ENCODE measurements around the gene OFD1. TPM values are rescaled to one million over a fixed set of nuclear protein-coding genes. Genes with fewer than 3 reads are reported as not detected.
A peak's percentile ranks its signal among the peaks of the same experiment; 100 is the strongest.

OFD1 gene
- total and polyA plus RNA-seq, 4 experiments from 2014 or later: 22.0 to 135 (median 86.9) TPM

DNA sequence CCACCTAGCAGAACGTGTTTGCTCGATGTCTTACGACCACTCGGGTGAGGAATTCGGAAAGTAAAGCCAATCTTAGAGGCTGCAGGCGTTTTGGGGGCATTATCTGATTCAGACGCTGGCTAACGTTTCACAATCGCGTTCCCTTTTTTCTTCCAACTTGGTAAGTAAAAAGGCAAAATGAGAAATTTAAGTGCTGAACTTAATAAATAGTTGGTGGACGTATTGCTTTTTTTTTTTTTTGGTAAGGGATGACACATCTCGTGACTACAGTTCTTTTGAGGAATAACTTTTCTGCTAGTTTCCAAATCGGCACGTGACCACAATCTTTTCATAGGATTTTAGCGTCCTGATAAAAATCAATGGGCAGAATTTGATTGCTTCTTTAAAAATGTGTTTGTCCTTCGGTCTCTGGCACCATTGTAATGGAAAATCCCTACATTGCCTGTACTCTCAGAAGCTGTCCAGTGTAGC lies 44.8 kb upstream of the OFD1 start:
- ChIA-PET CTCF (ENCODE audit: partially characterized antibody) (interaction anchor here (0.7 to 2.3 kb wide), 3 partner anchors 20 to 27 kb away, joined by 3 to 6 read pairs (median 5); no protein-coding TSS in a partner anchor), POLR2A (ENCODE audit: partially characterized antibody) (interaction anchor here (1.3 to 2.9 kb wide), 6 partner anchors 26 to 62 kb away, joined by 3 to 42 read pairs (median 14); partner anchors contain the start of genes OFD1, TCEANC and TRAPPC2)
- H3K9me3 Mint-ChIP-seq: no peaks in the 10 kb centered on the region
- Histone ChIP-seq H3K4me1 (ENCODE audit: insufficient read depth, low read length) (peaks cover 55% of the 10 kb centered on the region), H3K27ac (ENCODE audit: low read depth, low read length) (peak overlapping the region; percentile 87), H3K4me3 (ENCODE audit: low read length in 2 of 2) (peak overlapping the region; percentile 52), H3K36me3 (ENCODE audit: insufficient read depth, low read length) (no peaks in the 10 kb centered on the region), H3K27me3 (ENCODE audit: insufficient read depth, low read length) (no peaks in the 10 kb centered on the region), H3K9me3 (ENCODE audit: control insufficient read depth in 1 of 2, low read length in 2 of 2) (no peaks in the 10 kb centered on the region)
- intact Hi-C loops (cut with micrococcal nuclease): loop anchor here (1.0 to 2.0 kb wide), 3 partner anchors 31 to 45 kb away; partner anchors contain the start of genes OFD1, TCEANC and TRAPPC2
- H3K27me3 Mint-ChIP-seq: no peaks in the 10 kb centered on the region
- peak overlapping the region; percentile 89 to 96 (median 93) for H3K4me3 Mint-ChIP-seq
- H3K36me3 Mint-ChIP-seq: peaks cover 0 to 14% of the 10 kb centered on the region in 2 donors
- H3K4me1 Mint-ChIP-seq: peaks cover 32 to 82% (median 56%) of the 10 kb centered on the region in 4 donors
- H3K27ac Mint-ChIP-seq: peak overlapping the region; percentile 79 to 96 (median 94)
- no peak for DNase-seq

DNA sequence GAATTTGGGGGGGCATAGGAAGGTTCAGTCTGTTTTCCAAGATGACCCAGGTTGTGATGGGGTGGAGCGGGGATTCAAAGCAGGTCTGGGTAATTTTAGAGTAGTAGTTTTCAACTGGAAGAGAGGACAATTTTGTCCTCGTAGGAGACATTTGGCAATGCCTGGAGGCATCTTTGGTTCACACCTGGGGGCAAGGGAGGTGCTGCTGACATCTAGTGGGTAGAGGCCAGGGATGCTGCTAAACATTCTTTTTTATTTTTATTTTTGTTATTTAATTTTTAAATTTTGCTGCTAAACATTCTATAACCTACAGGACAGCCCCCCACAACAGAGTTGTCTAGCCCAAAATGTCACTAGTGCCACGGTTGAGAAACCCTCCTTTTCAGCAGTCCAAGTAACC lies 43.7 kb upstream of the OFD1 start:
- H3K27ac ChIP-seq (ENCODE audit: low read depth, low read length): peak overlapping the region; percentile 87
- no peaks in the 10 kb centered on the region for H3K9me3 Mint-ChIP-seq
- peaks cover 65% of the 10 kb centered on the region for H3K4me1 ChIP-seq (ENCODE audit: insufficient read depth, low read length)
- no peaks in the 10 kb centered on the region for H3K9me3 ChIP-seq (ENCODE audit: control insufficient read depth in 1 of 2, low read length in 2 of 2)
- peaks cover 0 to 21% of the 10 kb centered on the region in 2 donors for H3K36me3 Mint-ChIP-seq
- ChIA-PET CTCF (ENCODE audit: partially characterized antibody) (interaction anchor here (1.3 to 2.3 kb wide), 2 partner anchors 28 to 44 kb away, joined by 6 read pairs; partner anchors contain the start of genes OFD1 and TRAPPC2), POLR2A (ENCODE audit: partially characterized antibody) (interaction anchor here (1.6 kb wide), 1 partner anchor 44 kb away, joined by 7 read pairs; the partner anchor contains the start of genes OFD1 and TRAPPC2)
- peak overlapping the region in 1 of 2 donors; percentile 52 for H3K4me3 ChIP-seq (ENCODE audit: low read length in 2 of 2)
- H3K36me3 ChIP-seq (ENCODE audit: insufficient read depth, low read length): no peaks in the 10 kb centered on the region
- peak overlapping the region; percentile 67 to 96 (median 93) for H3K4me3 Mint-ChIP-seq
- H3K27me3 ChIP-seq (ENCODE audit: insufficient read depth, low read length): no peaks in the 10 kb centered on the region
- H3K27me3 Mint-ChIP-seq: no peaks in the 10 kb centered on the region
- peaks cover 41 to 82% (median 59%) of the 10 kb centered on the region in 4 donors for H3K4me1 Mint-ChIP-seq
- DNase-seq: peak in 2 of 5 donors; percentile 18 to 23
- intact Hi-C loops (cut with micrococcal nuclease): loop anchor here (2.0 kb wide), 1 partner anchor 32 kb away; no protein-coding TSS in a partner anchor
- peak overlapping the region; percentile 79 to 96 (median 93) for H3K27ac Mint-ChIP-seq

DNA sequence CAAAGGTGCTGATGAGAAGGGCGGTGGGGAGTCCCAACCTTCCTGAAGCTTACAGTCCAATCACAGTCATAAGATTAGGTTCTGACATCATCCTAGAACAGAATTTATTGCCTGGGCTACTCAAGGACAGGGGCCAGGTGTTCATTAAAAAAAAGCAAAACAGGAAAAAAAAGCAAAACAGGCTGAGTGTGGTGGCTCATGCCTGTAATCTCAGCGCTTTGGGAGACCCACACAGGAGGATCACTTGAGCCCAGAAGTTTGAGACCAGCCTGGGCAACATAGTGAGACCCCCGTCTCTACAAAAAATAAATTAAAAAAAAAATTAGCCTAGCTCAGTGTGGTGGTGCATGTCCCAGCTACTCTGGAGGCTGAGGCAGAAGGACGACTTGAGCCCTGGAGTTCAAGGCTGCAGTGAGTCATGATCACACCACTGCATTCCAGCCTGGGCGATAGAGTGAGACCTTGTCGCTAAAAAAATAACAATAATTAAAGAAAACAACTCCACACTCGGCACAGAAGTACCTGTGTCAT lies 42.6 kb upstream of the OFD1 start:
- no peaks in the 10 kb centered on the region for H3K27me3 ChIP-seq (ENCODE audit: insufficient read depth, low read length)
- Mint-ChIP-seq H3K36me3 (peaks cover 0 to 23% of the 10 kb centered on the region in 2 donors), H3K9me3 (no peaks in the 10 kb centered on the region), H3K4me3 (peak overlapping the region in 5 of 8 donors; percentile 26 to 57 (median 54)), H3K27ac (peak overlapping the region in 6 of 7 donors; percentile 52 to 94 (median 78)), H3K27me3 (no peaks in the 10 kb centered on the region), H3K4me1 (peaks cover 45 to 89% (median 64%) of the 10 kb centered on the region in 4 donors)
- no peak overlapping the region for H3K4me3 ChIP-seq (ENCODE audit: low read length in 2 of 2)
- ChIA-PET CTCF (ENCODE audit: partially characterized antibody) (interaction anchor here (0.9 to 2.3 kb wide), 2 partner anchors 25 to 29 kb away, joined by 3 to 6 read pairs; no protein-coding TSS in a partner anchor), POLR2A (ENCODE audit: partially characterized antibody) (interaction anchor here (1.6 to 1.7 kb wide), 2 partner anchors 42 to 43 kb away, joined by 6 to 7 read pairs; partner anchors contain the start of genes OFD1 and TRAPPC2)
- peaks cover 67% of the 10 kb centered on the region for H3K4me1 ChIP-seq (ENCODE audit: insufficient read depth, low read length)
- H3K36me3 ChIP-seq (ENCODE audit: insufficient read depth, low read length): no peaks in the 10 kb centered on the region
- H3K27ac ChIP-seq (ENCODE audit: low read depth, low read length): no peak overlapping the region
- DNase-seq: no peak
- H3K9me3 ChIP-seq (ENCODE audit: control insufficient read depth in 1 of 2, low read length in 2 of 2): no peaks in the 10 kb centered on the region
- intact Hi-C loops (cut with micrococcal nuclease): loop anchor here (2.0 kb wide), 1 partner anchor 33 kb away; no protein-coding TSS in a partner anchor

DNA sequence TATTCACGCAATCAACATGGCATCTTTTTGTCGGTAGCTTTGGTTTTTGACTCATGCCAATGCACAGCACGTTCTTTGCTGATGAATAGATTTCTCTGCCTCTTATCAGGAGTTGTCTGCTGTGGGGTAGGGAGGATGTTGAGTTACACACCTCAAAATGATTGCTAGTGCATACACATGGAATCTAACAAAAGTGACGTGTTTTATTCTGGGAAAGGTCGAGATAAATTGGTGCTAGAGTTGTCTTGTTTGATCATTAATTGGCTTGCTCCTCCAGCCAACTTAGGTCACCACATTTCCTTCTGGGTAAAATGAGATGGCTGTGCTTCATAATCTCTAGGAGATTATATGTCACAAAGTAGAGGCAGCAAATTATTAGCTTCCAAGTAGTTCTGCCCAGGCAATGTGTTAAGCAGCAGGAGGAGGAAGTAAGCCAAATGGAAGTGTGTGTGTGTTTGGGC lies 41.7 kb upstream of the OFD1 start:
- no peaks in the 10 kb centered on the region for H3K27me3 Mint-ChIP-seq
- H3K4me3 Mint-ChIP-seq: peak overlapping the region in 7 of 8 donors; percentile 2 to 57 (median 18)
- H3K36me3 Mint-ChIP-seq: peaks cover 0 to 23% of the 10 kb centered on the region in 2 donors
- DNase-seq: no peak
- peaks cover 49 to 90% (median 68%) of the 10 kb centered on the region in 4 donors for H3K4me1 Mint-ChIP-seq
- H3K27ac ChIP-seq (ENCODE audit: low read depth, low read length): no peak overlapping the region
- H3K27me3 ChIP-seq (ENCODE audit: insufficient read depth, low read length): no peaks in the 10 kb centered on the region
- ChIA-PET POLR2A (ENCODE audit: partially characterized antibody) (interaction anchor here (1.7 kb wide), 1 partner anchor 42 kb away, joined by 6 read pairs; the partner anchor contains the start of genes OFD1 and TRAPPC2), CTCF (ENCODE audit: partially characterized antibody) (interaction anchor here (1.0 kb wide), 1 partner anchor 56 kb away, joined by 3 read pairs; no protein-coding TSS in a partner anchor)
- intact Hi-C loops (cut with micrococcal nuclease): no loop called here
- no peaks in the 10 kb centered on the region for H3K36me3 ChIP-seq (ENCODE audit: insufficient read depth, low read length)
- no peaks in the 10 kb centered on the region for H3K9me3 Mint-ChIP-seq
- no peak overlapping the region for H3K4me3 ChIP-seq (ENCODE audit: low read length in 2 of 2)
- peak overlapping the region in 6 of 7 donors; percentile 1 to 94 (median 49) for H3K27ac Mint-ChIP-seq
- H3K4me1 ChIP-seq (ENCODE audit: insufficient read depth, low read length): peaks cover 71% of the 10 kb centered on the region
- H3K9me3 ChIP-seq (ENCODE audit: control insufficient read depth in 1 of 2, low read length in 2 of 2): no peaks in the 10 kb centered on the region

DNA sequence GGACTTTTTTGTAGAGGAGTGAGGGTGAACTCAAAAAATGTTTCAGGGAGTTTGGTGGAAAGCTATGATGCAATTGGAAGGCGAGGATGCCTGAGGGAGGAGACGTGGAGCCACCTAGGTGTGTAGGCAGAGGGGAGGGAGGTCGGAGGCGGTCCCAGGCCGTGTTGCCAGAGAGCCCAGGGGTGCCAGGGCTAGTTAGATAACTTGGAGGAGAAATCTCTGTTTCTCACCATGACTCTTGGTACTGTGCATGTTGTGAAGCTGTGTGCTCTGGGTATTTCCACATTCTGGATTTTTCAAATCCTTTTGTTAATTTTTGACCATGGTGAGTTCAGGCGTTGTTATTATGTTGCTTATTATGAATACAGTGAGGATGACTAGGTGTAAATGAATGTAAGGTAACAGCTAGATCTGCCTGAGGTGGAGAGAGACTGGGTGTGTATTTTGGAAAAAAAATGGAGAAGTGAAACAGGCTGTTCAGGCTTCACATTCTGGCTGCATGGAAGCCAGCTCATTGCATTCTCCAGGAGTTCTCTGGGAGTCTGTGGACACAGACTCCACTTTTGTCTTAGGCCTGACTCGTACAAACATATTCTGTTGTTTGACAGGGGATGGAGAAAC lies 41.1 kb upstream of the OFD1 start:
- peaks cover 46 to 84% (median 63%) of the 10 kb centered on the region in 4 donors for H3K4me1 Mint-ChIP-seq
- H3K4me3 Mint-ChIP-seq: peak overlapping the region in 5 of 8 donors; percentile 0 to 57 (median 52)
- no peaks in the 10 kb centered on the region for H3K9me3 Mint-ChIP-seq
- Histone ChIP-seq H3K4me3 (ENCODE audit: low read length in 2 of 2) (no peak overlapping the region), H3K36me3 (ENCODE audit: insufficient read depth, low read length) (no peaks in the 10 kb centered on the region), H3K27ac (ENCODE audit: low read depth, low read length) (no peak overlapping the region), H3K9me3 (ENCODE audit: control insufficient read depth in 1 of 2, low read length in 2 of 2) (no peaks in the 10 kb centered on the region), H3K27me3 (ENCODE audit: insufficient read depth, low read length) (no peaks in the 10 kb centered on the region), H3K4me1 (ENCODE audit: insufficient read depth, low read length) (peaks cover 71% of the 10 kb centered on the region)
- H3K27me3 Mint-ChIP-seq: no peaks in the 10 kb centered on the region
- ChIA-PET CTCF (ENCODE audit: partially characterized antibody) (interaction anchor here (1.0 to 1.3 kb wide), 2 partner anchors 31 to 56 kb away, joined by 3 read pairs; no protein-coding TSS in a partner anchor), POLR2A (ENCODE audit: partially characterized antibody) (interaction anchor here (1.1 to 1.7 kb wide), 2 partner anchors 31 to 41 kb away, joined by 3 to 6 read pairs; partner anchors contain the start of genes OFD1 and TRAPPC2)
- no peak for DNase-seq
- H3K27ac Mint-ChIP-seq: peak overlapping the region; percentile 10 to 94 (median 50)
- intact Hi-C loops (cut with micrococcal nuclease): no loop called here
- H3K36me3 Mint-ChIP-seq: peaks cover 0 to 22% of the 10 kb centered on the region in 2 donors

DNA sequence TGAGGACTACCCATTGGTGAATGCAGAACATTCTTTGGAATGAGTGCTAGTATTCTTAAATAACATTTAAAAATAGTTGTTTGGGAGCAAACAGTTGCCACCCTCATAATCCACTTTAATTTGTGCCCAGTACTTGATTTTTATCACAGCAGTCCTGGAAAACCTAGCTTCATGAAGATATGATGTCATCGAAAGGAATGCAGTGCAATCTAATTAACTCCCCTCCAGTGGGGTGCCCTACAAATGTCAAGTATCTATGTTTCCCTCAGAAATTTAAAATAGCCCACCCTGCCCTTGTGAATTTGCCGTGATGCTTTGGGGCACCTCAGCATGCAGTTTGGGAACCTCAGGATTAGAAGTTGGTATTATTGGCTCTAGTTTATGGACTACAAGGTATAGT lies 40.2 kb upstream of the OFD1 start:
- Histone ChIP-seq H3K27ac (ENCODE audit: low read depth, low read length) (no peak overlapping the region), H3K9me3 (ENCODE audit: control insufficient read depth in 1 of 2, low read length in 2 of 2) (no peaks in the 10 kb centered on the region), H3K36me3 (ENCODE audit: insufficient read depth, low read length) (no peaks in the 10 kb centered on the region), H3K27me3 (ENCODE audit: insufficient read depth, low read length) (no peaks in the 10 kb centered on the region), H3K4me3 (ENCODE audit: low read length in 2 of 2) (no peak overlapping the region), H3K4me1 (ENCODE audit: insufficient read depth, low read length) (peaks cover 80% of the 10 kb centered on the region)
- ChIA-PET POLR2A (ENCODE audit: partially characterized antibody) (interaction anchor here (0.7 to 1.1 kb wide), 2 partner anchors 32 to 40 kb away, joined by 3 read pairs; partner anchors contain the start of genes OFD1 and TRAPPC2), CTCF (ENCODE audit: partially characterized antibody) (interaction anchor here (1.3 kb wide), 1 partner anchor 32 kb away, joined by 3 read pairs; no protein-coding TSS in a partner anchor)
- DNase-seq: no peak
- Mint-ChIP-seq H3K9me3 (no peaks in the 10 kb centered on the region), H3K27ac (peak overlapping the region in 1 of 7 donors; percentile 11), H3K4me3 (peak overlapping the region in 2 of 8 donors; percentile 0 to 11), H3K27me3 (no peaks in the 10 kb centered on the region), H3K36me3 (peaks cover 0 to 21% of the 10 kb centered on the region in 2 donors), H3K4me1 (peaks cover 45 to 84% (median 65%) of the 10 kb centered on the region in 4 donors)
- intact Hi-C loops (cut with micrococcal nuclease): no loop called here
